Activated naive CD8-positive, alpha-beta T cell treated with anti-CD3 and anti-CD28 coated beads for 36 hours (primary cell): ENCODE results near the gene FNDC11. TPM values are rescaled to one million over a fixed set of nuclear protein-coding genes. Genes with fewer than 3 reads are reported as not detected.
A peak's percentile ranks its signal among the peaks of the same experiment; 100 is the strongest.
"Not testable (repeated sequence)": the region's sequence is repeated elsewhere in the genome, so short reads cannot be mapped to it uniquely, and the experiment has no call there.

Experiments used
- DNase-seq: peaks from one replicate; pipeline ENCODE4 v3.0.0; 2021
- H3K27ac Mint-ChIP-seq: one replicate; pipeline ENCODE4 v1.8.0; 2022; ENCODE audit warnings: mild to moderate bottlenecking, moderate library complexity, mixed read lengths
- H3K27me3 Mint-ChIP-seq: one replicate; pipeline ENCODE4 v1.8.0; 2022; ENCODE audit warnings: mild to moderate bottlenecking, mixed read lengths
- H3K36me3 Mint-ChIP-seq: one replicate; pipeline ENCODE4 v1.8.0; 2021; ENCODE audit warnings: mild to moderate bottlenecking, mixed read lengths
- H3K4me1 Mint-ChIP-seq: one replicate; pipeline ENCODE4 v1.8.0; 2021; ENCODE audit warnings: mixed read lengths
- H3K4me3 Mint-ChIP-seq: one replicate; pipeline ENCODE4 v1.8.0; 2022; ENCODE audit warnings: mild to moderate bottlenecking, moderate library complexity, mixed read lengths
- H3K9me3 Mint-ChIP-seq: one replicate; pipeline ENCODE4 v1.8.0; 2022; ENCODE audit warnings: mixed read lengths
- total RNA-seq, 2 experiments: library from RNA; stranded (reverse); gene quantifications; one replicate each; pipeline ENCODE4 v1.2.3, GENCODE V29; 2021

FNDC11 gene
- total RNA-seq, 2 experiments from 2014 or later, result 0.10 to 0.20 TPM

DNA sequence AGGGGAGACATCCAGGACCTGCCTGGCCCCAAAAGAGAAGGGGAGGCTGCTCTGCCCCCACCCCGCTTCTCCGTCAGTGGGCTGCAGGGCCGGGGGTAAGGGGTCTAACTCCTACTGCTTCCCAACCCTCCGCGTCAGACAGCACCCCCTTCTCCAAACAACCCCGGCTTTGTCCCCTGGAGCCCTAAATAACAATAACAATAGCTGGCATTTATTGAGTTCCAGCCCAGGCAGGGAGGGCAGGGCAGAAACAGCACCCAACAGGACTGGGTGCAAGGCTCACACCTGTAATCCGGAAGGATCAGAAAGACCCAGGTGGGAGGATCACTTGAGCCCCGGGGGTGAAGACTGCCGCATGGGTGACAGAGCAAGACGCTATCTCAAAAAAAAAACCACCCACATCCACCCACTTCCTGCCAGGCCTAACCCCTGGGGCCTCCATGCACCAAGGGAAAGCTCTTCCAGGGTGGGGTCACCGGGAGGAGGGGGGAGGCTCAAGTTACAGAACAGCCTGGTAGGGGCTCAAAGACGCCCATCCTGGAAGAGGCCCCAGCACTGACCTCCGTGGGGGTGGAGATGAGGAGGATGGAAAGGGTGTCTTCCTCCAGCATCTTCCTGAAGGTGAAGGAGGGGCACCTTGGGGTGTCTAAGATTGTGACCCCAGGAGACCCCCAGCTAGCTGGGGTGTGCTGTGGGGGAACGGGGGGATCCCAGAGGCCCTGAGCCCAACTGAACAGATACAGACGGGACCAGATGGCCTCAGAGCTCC is 1.3 kb upstream of the FNDC11 start:
- Mint-ChIP-seq H3K4me3 (peak overlapping the region; percentile 61), H3K27me3 (peaks cover 13% of the 10 kb centered on the region), H3K4me1 (peaks cover 12% of the 10 kb centered on the region), H3K9me3 (no peaks in the 10 kb centered on the region), H3K27ac (peak overlapping the region; percentile 43), H3K36me3 (no peaks in the 10 kb centered on the region)
- peak; percentile 48 for DNase-seq

DNA sequence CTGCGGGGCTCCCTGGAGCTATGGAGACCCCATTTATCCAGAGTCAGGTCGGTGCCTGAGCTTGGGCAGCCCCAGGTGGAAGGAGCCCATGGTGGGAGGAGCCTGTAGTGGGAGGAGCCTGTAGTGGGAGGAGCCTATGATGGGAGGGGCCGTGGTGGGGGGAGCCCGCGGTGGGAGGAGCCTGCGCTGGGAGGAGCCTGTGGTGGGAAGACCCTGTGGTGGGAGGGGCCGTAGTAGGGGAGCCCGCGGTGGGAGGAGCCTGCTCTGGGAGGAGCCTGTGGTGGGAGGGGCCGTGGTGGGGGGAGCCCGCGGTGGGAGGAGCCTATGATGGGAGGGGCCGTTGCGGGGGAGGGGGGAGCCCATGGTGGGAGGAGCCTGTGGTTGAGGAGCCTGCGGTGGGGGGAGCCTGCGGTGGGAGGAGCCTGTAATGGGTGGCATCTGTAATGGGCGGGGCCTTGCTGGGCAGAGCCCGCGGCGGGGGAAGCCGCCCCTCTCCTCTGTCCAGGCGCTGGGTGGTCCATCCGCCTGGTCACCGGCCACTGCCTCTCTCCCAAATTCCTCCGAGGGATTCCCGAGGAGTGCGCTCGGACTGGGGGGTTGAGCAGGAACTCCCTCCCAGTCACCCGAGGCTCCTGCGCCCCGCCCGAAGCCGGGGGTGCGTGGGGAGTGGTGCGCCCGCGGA is 567 bp upstream of the FNDC11 start:
- Mint-ChIP-seq H3K9me3 (no peaks in the 10 kb centered on the region), H3K36me3 (no peaks in the 10 kb centered on the region), H3K27me3 (peaks cover 13% of the 10 kb centered on the region), H3K4me3 (peak overlapping the region; percentile 61), H3K4me1 (peaks cover 12% of the 10 kb centered on the region), H3K27ac (no peak overlapping the region)
- DNase-seq, result peak; percentile 86

DNA sequence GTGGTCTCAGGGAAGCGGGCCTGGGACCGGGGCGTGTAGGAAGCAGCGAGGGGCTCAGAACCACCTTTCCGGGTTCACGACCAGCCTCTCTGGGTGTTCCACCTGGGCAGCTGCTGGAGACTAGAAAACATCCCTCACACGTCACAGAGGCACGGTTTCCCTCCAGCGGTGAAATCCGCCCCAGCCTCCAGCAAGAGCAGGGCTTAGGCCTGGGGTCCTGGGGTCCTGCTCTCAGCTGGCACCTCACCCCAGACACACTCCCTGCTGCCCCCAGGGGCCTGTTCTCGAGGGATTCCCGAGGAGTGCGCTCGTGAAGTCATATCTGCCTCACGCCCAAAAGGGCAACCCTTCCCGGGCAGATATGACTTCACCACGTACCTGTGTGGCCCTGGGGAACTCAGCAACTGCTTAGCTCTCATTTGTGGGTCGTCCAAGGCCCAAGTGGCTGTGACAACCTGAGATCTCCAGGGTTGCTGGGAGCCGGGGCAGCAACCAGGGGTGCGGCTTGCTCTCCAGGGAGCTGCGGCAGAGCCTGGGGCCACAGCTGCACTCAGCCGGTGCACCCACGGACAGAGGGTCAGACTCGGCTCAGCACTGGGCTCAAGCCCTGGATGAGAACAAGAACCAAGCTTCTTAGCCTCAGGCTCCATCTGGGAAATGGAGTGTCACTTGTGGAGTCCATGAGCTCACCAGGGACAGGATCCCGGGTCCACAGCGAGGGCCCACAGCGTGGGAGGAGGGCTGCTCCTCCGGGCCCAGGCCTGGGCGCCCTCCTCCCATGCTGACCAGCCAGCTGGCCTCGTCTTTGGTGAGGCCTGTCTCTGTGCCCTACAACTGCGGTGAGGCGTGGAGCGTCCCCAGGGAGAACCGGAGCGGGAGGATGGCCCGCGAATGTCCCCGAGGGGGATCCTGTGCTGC is 661 bp downstream of the FNDC11 start:
- Mint-ChIP-seq H3K4me3 (peak overlapping the region; percentile 64), H3K4me1 (peaks cover 10% of the 10 kb centered on the region), H3K27ac (no peak overlapping the region), H3K36me3 (no peaks in the 10 kb centered on the region), H3K27me3 (peaks cover 5% of the 10 kb centered on the region), H3K9me3 (no peaks in the 10 kb centered on the region)
- no peak for DNase-seq

DNA sequence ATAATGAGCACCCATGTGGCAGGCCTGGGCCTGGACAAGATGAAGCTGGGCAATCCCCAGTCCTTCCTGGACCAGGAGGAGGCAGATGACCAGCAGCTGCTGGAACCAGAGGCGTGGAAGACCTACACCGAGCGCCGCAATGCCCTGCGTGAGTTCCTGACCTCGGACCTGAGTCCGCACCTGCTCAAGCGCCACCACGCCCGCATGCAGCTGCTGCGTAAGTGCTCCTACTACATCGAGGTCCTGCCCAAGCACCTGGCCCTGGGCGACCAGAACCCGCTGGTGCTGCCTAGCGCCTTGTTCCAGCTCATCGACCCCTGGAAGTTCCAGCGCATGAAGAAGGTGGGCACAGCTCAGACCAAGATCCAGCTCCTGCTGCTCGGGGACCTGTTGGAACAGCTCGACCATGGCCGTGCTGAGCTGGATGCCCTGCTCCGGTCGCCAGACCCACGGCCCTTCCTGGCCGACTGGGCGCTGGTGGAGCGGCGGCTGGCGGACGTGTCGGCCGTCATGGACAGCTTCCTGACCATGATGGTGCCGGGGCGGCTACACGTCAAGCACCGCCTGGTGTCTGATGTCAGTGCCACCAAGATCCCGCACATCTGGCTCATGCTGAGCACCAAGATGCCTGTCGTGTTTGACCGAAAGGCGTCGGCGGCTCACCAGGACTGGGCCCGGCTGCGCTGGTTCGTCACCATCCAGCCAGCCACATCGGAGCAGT is 1.9 kb downstream of the FNDC11 start:
- Mint-ChIP-seq H3K27ac (no peak overlapping the region), H3K4me3 (no peak overlapping the region), H3K4me1 (peaks cover 10% of the 10 kb centered on the region), H3K9me3 (no peaks in the 10 kb centered on the region), H3K27me3 (no peaks in the 10 kb centered on the region), H3K36me3 (no peaks in the 10 kb centered on the region)
- no peak for DNase-seq

DNA sequence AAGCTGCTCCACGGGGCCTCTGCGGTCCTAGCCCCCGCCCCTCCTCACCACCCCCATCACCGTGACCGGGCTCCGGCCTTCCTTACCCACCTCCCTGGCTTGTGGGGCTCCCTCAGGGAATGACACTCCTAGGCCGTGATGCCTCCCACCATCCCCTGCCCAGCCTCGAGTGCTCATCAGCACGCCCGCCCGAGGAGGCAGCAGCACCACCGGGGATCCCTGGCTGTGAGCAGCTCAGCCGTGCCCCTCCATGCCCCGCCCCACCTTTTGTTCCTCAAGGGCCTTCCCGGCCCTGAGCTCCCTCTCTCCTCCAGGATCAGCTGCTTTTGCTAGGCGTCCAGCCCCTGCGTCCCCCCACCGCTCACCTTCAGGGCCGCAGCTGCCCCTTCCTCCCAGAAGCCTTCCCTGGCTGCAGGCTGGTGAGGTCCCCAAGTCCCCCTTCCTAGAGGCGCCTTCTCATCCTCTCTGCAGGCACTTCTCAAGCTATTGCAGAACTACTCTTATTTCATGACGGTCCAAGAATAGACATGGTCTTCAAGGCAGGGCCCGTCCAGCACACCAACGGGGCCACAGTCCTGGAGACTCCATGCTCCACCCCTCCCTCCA is 3.0 kb downstream of the FNDC11 start:
- peaks cover 10% of the 10 kb centered on the region for H3K4me1 Mint-ChIP-seq
- no peaks in the 10 kb centered on the region for H3K36me3 Mint-ChIP-seq
- no peak overlapping the region for H3K4me3 Mint-ChIP-seq
- DNase-seq, result no peak
- no peak overlapping the region for H3K27ac Mint-ChIP-seq
- no peaks in the 10 kb centered on the region for H3K9me3 Mint-ChIP-seq
- H3K27me3 Mint-ChIP-seq, result no peaks in the 10 kb centered on the region

DNA sequence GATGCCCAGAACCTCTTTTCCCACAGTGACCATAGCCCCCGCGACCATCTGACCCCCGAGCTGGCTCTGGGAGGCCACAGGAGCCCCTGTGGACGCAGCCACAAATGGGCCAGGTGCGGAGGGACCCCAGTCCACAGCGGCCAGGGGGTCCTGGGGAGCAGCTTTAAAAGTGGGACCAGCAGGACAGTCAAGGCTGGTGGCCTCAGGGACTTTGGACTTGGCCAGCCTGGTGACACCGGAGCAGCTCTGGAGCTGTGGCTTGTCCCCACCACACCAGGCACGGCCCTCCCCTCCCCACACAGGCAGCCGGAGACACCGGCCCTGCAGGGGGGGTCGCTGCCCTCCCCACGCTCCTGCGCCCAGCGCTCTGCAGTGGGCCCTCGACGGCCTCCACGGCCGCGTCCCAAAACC is 3.5 kb downstream of the FNDC11 start:
- H3K9me3 Mint-ChIP-seq, result no peaks in the 10 kb centered on the region
- H3K27ac Mint-ChIP-seq, result no peak overlapping the region
- H3K36me3 Mint-ChIP-seq, result no peaks in the 10 kb centered on the region
- no peak for DNase-seq
- H3K4me1 Mint-ChIP-seq, result peaks cover 8% of the 10 kb centered on the region
- H3K27me3 Mint-ChIP-seq, result no peaks in the 10 kb centered on the region
- H3K4me3 Mint-ChIP-seq, result no peak overlapping the region

DNA sequence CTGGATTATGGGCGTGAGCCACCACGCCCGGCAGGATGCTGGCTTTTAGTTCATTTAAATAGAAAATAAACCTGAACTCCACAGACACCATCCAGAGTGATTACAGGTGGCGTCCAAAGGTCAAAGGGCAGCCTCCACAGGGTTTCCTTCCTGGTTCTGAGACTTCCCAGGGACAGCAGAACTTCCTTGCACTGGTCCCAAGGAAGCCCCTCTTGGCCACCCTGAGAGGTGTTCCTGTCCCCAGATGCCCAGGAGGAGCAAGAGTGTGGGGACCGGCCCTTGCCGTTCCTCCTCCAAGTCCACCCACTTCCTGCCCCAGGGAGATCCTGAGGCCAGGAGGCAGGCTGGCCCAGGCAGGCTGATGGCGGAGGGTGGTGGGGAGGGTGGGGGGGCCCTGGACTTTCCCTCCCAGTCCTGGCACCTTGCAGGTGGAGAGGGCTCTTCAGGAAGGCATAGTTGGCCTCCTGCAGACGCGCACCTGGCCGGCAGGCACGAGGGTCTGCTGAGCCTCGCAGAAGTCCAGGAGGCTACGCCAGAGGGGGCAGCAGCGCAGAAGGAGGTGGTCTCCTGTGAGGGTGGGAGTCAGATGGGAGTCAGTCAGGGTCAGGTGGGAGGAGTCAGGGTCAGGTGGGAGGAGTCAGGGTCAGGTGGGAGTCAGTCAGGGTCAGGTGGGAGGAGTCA is 5.0 kb downstream of the FNDC11 start:
- Mint-ChIP-seq H3K36me3 (no peaks in the 10 kb centered on the region), H3K27ac (no peak overlapping the region), H3K27me3 (no peaks in the 10 kb centered on the region), H3K9me3 (no peaks in the 10 kb centered on the region), H3K4me3 (no peak overlapping the region), H3K4me1 (no peaks in the 10 kb centered on the region)
- DNase-seq, result no peak

DNA sequence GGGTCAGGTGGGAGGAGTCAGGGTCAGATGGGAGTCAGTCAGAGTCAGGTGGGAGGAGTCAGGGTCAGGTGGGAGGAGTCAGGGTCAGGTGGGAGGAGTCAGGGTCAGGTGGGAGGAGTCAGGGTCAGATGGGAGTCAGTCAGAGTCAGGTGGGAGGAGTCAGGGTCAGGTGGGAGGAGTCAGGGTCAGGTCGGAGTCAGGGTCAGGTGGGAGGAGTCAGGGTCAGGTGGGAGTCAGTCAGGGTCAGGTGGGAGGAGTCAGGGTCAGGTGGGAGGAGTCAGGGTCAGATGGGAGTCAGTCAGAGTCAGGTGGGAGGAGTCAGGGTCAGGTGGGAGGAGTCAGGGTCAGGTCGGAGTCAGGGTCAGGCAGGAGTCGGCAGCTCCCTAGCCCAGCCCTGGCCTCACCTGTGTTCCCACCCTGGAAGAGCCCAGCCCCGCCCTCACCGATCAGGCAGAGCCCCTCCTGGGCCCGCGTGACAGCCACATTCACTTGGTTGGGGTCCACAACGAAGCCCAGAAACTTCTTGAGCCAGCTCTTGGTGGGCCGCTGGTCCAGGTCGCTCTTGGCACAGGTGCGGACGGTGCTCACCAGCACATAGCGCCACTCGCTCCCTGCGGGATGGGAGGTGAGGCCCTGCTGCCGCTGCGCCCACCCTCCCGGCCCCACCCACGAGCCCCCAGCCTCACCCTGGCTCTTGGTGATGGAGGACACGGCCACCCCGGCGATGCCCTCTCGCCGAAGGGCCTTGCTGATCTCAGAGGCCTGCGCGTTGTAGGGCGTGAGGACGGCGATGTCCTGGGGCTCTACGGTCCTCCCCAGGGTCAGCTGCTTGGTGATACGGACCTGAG is 5.8 kb downstream of the FNDC11 start:
- H3K9me3 Mint-ChIP-seq, H3K36me3 Mint-ChIP-seq, H3K27ac Mint-ChIP-seq, H3K27me3 Mint-ChIP-seq, DNase-seq, H3K4me1 Mint-ChIP-seq, H3K4me3 Mint-ChIP-seq: not testable (repeated sequence)

DNA sequence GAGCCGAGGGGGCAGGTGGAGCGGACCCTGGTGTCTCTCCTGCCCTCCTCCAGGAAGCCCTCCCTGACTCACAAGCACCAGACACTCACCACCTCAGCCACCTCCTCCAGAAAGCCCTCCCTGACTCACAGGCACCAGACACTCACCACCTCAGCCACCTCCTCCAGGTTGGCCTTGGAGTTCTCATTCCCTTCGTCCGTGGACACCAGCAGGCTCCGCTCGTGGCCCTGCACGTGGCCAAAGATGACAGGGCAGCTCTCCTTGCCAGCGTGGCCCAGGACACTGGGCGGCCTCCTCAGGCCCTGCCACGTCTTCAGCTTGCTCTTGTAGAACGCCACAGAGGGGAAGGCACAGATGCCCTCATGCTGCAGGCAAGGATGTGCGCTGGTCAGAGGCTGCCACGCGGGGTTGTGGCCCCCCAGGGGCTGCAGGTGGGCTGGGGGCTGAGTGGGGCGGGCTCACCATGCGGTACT is 6.4 kb downstream of the FNDC11 start:
- Mint-ChIP-seq H3K4me3 (no peak overlapping the region), H3K9me3 (no peaks in the 10 kb centered on the region), H3K27me3 (no peaks in the 10 kb centered on the region), H3K36me3 (no peaks in the 10 kb centered on the region), H3K4me1 (no peaks in the 10 kb centered on the region), H3K27ac (no peak overlapping the region)
- DNase-seq, result no peak

DNA sequence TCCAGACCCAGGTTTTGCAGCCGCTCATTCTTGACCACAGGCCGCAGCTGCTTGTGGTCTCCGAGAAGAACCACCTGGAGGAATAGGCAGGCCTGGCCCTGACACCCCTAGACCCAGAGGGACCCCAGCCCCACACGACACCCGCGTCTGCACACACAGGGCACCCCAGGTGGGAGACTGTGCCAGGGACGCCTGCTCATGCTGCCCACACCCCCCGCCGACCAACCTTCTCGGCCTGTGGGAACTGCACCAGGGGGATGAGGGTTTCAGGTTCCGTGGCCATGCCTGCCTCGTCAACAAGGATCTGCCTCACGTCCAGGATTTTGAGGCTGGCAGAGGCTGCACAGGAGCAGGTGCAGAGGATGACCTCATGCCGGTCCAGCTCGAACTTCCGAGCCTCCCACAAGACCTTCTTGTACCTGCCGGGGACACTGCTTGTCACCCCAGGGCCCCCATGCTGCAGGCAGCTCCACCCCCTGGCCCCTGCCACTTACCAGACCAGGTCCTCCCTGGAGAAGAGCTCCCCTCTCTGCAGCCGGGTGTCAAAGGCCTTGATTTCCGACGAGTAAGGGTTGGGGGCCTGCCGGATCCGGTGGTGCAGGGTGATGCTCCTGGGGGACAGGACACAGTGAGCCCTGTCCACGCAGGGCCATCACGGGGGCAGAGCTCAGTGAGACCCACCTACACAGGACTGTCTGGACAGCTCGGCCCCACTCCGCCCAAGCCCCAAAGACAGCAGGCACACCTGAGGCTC is 7.1 kb downstream of the FNDC11 start:
- Mint-ChIP-seq H3K36me3 (no peaks in the 10 kb centered on the region), H3K4me3 (no peak overlapping the region), H3K27me3 (no peaks in the 10 kb centered on the region), H3K4me1 (no peaks in the 10 kb centered on the region), H3K9me3 (no peaks in the 10 kb centered on the region), H3K27ac (no peak overlapping the region)
- no peak for DNase-seq

DNA sequence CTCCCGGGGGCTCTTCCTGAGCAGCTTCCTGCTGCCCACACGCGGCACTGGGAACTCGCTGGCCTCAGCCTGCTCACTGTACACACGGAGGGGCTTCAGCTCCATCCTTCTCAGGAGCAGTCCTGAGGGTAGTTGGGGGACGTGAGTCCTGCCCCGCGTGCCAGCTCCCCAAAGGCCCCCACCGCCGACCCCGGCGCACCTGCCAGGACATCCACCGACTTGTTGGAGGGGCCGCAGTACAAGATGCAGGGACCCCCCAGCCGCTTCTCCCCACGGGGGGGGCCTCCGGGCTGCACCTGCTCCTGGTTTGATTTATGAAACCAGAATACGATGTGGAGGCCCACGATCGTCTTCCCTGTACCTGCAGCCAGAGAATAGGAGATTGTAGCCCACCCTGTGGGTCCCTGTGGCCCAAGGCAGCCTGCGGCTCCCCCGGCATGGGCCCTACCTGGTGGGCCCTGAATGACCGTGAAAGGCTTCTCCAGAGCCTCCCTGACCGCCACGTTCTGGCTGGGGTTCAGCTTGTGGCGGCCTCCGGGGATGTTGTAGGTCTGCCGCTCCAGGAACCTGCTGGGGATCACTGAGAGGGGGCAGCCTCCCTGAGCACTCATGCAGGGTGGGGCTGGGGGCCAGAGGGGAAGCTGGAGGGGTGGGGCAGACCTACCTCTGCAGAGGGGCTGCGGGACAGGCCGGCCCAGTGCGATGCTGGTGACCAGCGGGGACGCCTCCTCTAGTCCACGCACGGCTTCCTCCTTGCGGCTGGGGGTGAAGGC is 7.9 kb downstream of the FNDC11 start:
- H3K9me3 Mint-ChIP-seq, result no peaks in the 10 kb centered on the region
- DNase-seq, result no peak
- H3K4me1 Mint-ChIP-seq, result no peaks in the 10 kb centered on the region
- H3K27ac Mint-ChIP-seq, result no peak overlapping the region
- no peaks in the 10 kb centered on the region for H3K36me3 Mint-ChIP-seq
- H3K27me3 Mint-ChIP-seq, result no peaks in the 10 kb centered on the region
- H3K4me3 Mint-ChIP-seq, result no peak overlapping the region
